Transverse colon (tissue), 4 donors: ENCODE data around the gene GFI1B.

ENCODE experiments used
- CTCF ChIP-seq, 5 experiments: fragments of 200-600 bp in 3 of 5; fragments of 450-650 bp in 2 of 5; sonication (generic) in 3 of 5; IDR thresholded peaks; 1 replicate in 2 of 5; 2 replicates in 3 of 5; pipeline ENCODE4 v1.5.1; 2016 to 2017; ENCODE audit warnings: antibody characterized with exemption in 5 of 5, inconsistent platforms in 3 of 5, mild to moderate bottlenecking in 2 of 5, moderate library complexity in 1 of 5
- EP300 ChIP-seq: sonication (generic); formaldehyde crosslinking; IDR thresholded peaks from one replicate; pipeline ENCODE4 v1.6.1; 2017; ENCODE audit warnings: antibody characterized with exemption, low read depth
- POLR2AphosphoS5 ChIP-seq, 3 donors: sonication (generic); formaldehyde crosslinking; IDR thresholded peaks; one replicate each; pipeline ENCODE4 v1.6.1; 2016; ENCODE audit warnings: antibody characterized with exemption in 3 of 3

DNA sequence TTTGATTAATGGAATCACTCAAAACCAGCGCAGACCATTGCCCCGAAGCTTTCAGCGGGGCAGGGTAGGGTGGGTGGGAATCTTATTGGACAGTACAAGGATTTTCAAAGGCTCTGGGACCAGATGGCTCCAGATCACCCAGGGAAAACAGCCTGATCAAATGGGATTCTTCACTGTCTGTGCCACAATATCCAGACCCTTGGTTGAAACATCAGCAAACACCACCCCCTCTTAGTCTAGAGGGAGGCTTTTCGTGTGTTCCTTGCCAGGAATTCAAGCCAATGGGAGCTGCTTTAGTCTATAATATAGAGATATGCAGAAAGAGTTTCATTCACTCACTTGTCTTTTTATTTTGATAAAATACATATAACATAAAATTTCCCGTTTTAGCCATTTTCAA is 1.7 kb downstream of the GFI1B start:
- TF ChIP-seq POLR2AphosphoS5 (IDR thresholded peaks at IDR 0.05) (no peak), CTCF (IDR thresholded peaks at IDR 0.05) (no peak), EP300 (no peak)
